GM21367 (cell line): ENCODE data around the gene MRM2.
A peak's percentile ranks its signal among the peaks of the same experiment; 100 is the strongest.

Source experiments
- ATAC-seq: cut with Tn5 transposase; IDR thresholded peaks from one replicate; pipeline ENCODE4 v1.9.1; 2021; ENCODE audit not compliant: unreplicated experiment

Gene MRM2

DNA sequence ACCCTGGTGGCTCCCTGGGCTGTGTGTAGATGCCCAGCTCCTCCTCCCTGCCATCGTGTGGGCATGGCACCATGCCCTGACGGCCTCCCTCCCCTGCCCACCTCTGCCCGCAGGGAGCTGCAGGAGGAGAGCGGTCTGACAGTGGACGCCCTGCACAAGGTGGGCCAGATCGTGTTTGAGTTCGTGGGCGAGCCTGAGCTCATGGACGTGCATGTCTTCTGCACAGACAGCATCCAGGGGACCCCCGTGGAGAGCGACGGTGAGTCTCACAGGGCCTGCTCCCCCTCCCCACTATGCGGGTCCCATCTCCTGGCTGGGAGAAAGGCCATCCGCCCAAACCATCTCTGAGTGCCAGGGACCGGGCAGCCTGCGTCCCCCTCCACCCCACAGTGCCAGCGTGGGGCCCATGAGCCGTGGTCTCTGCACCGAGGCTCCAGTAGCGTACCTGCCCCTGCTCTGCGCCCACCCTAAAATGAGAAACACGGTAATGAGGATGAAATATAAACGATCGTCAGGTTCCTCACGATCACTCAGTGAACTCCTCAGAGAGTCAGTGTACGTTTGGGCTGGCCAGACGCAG is 7.8 kb upstream of the MRM2 start:
- no peak for ATAC-seq

DNA sequence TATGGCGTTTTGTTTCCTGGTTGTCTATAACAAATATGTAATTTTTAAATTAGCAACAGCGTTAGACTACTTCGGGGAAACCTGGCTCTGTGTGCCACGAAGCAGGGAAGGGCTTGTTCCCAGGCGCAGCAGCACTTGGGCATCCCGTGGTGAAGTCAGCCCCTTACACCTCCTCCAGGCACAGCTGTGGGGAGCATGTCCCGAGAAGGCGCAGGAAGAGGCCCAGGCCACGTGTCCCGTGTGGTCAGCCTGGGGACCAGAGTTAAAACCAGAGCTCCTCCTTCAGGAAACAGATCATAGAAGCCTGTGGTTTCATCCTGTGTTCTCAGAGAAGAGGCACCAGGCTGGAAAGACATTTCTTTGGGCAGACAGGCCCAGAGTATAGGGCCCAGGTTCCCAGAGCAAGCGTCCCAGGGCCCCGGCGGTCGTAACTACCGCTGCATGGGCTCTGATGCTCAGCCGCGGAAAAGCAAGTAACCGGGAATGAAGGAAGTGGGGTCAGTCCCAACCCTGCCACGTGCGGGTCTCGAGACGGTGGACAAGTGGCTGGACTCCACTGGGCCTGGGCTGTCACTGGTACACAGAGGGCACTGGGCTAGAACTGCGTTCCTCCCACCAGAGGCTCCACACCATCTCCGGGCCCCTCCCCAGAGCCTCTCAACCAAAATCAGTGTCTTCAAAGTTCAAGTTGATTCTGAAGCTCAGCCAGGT is 7.1 kb upstream of the MRM2 start:
- ATAC-seq, result no peak

DNA sequence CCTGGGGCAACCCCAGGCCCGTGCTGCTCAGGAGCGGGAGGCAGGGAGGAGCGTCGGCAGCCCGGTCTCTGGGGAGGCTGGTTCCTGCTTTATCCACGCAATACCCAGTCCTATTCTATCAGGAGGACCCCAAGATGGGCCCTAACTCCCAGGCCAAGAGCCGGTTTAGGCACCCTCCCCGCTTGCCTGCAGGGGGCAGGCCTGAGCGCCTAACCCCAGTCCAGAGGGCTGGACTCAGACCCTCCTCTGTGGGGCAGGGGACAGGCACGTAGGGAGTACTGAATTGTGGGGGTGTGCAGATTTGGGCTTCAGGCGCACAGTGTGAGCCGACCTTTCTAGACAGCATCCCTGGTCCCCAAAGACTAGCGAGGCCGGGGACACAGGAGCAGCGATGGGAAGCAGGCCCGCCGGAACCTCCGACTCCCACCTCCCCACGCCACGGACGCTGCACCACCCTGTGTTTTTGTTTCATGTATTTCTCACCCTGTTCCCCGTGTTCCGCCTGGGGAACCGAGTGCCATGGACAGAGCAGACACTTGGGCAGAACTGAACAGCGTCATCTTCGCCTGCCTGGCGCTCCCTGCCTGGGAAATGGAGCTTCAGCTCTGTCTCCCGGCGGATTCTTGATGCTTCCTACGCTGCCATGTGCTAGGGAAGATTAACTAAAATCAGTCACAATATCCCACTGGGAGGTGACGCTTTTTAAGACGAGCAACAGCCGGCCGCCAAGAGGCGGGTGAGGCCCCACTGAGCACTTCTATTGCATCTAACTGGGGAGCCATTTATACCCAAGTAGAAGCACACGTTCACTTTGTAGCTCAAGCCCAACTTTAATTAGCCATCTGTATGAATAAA is 5.4 kb upstream of the MRM2 start:
- no peak for ATAC-seq

DNA sequence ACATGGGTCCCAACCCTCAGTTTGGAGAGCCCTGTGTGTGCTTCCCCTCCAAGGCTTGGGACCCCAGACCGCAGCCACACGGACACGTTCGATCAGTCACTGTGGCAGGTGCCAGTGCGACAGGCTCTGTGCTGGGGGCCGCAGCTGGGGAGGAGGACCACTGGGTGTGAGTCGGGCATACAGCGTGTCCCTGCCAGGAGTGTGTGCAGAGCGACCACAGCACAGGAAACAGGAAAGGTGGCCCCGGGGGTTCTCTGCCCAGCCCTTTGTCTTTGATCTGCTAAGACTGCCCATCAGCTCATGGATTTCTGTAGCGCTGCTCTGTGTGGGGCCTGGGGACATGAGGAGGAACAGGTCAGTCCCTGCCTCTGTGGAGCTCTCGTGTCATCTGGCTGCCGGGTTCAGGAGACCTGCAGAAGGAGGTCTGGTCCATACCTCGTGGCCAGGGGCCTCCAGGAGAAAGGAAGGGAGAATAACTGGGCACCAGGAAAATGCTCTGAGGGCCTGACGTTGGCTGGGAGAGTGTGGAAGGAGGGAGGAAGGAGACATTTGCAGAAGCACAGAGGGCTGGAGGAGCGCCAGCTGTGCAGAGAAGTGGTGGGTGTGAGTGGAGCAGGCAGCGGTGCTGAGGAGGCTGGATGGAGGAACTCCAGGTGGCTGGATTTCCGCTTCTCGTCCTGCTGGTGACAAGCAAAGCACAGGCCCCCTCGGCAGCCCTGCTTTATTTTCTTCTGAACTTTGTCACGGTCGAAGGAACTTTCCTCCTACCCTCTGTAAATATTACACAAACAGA is 4.1 kb upstream of the MRM2 start:
- ATAC-seq, result no peak

DNA sequence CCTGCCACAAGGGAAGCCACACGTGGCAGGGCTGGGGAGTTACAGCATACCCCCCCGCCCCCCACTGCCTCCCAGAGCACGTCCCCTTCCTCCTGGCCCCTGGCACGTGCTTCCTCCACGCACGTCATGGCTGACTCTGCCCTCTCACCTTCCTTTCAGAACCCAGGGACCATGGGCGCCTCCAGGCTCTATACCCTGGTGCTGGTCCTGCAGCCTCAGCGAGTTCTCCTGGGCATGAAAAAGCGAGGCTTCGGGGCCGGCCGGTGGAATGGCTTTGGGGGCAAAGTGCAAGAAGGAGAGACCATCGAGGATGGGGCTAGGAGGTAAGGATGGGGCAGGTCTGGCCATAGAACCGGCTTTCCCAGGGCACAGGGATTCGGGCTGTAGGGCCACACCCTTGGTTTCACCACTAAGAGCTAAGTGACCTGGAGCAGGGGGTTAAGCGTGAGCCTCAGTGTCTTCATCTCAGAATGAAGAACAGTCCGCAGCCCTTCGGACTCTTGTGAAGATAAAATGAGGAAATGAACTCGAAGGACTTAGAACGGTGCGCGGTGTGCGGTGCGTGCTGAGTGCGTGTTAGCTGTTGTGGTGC is 2.5 kb upstream of the MRM2 start:
- no peak for ATAC-seq

DNA sequence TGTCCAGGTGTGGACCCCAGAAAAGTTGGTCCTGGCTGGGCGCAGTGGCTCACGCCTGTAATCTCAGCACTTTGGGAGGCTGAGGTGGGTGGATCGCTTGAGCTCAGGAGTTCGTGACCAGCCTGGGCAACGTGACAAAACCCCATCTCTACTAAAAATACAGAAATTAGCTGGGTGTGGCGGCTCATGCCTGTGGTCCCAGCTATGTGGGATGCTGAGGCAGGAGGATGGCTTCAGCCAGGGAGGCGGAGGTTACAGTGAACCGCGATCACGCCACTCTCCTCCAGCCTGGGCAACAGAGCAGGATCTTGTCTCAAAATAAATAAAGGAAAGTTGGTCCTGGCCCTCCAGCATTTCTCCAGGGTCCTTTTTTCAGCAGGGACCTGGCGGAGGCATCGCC is 1.5 kb upstream of the MRM2 start:
- ATAC-seq, result no peak

DNA sequence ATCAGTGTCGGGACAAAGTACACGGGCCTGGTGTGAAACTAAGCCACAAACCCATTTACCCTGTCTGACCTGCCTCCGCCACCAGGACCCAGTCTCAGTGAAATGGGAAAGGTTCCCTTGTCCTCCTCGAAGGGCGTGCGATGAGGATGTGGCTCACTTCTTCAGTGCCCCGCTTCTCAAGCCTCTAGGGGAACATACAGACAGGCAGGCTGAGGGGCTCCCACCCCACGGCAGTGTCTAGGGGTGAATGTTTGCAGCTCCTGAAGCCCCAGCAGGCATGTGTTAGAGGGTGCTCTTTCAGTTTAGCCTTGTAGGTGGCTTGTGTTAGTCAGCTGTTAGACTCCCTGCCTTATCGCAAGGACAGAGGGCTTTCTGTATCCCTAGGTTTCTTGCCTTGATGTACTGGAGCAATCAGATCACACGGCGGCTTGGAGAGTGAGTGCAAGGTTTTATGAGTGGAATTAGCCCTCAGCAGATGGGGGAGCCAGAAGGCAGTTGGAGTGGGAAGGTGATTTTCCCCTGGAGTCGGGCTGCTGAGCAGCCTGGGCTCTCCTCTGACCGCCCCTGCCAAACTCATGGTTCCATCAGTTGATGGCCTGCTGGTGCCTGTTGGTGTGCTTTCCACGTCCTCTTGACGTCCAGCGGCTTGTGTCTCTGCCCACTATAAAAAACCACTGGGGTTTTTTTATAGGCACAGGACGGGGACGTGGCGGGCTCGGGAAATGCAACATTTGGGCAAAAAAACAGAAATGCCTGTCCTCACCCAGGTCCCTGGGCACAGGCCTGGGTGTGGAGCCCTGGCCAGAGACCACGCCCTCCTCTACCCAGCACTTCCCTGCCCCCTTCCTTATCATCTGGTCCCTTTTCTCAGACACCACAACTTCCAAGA is 780 bp upstream of the MRM2 start:
- no peak for ATAC-seq

DNA sequence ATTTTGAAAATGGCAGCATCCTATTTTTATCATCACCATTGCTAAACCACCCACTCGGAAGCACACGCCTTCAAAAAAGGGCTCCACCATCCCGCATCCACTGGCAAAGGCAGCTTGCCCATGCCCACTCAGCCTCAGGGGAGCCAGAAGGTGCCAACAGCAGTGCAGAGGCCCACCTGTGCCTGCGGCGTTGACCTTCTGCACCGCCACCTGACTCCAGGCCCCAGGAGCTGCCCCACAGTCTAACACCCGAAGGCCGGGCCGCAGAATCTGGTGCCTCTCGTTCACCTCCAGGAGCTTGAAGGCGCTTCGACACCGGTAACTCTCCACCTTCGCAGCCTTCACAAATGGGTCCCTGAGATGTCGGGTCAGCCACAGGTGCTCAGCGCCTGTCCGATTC is 2.8 kb downstream of the MRM2 start:
- ATAC-seq, result no peak

DNA sequence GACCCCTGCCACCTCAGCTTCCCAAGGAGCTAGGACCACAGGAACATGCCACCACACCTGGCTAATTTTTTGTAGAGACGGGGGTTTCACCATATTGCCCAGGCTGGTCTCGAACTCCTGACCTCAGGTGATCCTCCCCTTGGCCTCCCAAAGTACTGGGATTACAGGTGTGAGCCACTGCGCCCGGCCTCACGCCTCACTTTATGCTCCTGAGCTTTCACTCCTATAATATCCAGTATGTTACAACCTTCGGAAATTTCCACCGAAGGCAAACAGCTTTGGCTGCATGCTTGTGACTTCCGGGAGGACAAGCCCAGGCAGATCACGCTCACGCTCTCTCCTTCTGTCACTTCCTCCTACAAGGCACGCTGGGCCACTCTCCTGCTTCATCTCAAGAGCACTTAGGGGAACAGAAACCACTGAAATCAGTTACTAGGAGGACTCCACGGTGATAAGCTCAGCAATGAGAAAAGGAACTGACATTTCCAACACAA is 4.8 kb downstream of the MRM2 start:
- peak; percentile 53 for ATAC-seq

DNA sequence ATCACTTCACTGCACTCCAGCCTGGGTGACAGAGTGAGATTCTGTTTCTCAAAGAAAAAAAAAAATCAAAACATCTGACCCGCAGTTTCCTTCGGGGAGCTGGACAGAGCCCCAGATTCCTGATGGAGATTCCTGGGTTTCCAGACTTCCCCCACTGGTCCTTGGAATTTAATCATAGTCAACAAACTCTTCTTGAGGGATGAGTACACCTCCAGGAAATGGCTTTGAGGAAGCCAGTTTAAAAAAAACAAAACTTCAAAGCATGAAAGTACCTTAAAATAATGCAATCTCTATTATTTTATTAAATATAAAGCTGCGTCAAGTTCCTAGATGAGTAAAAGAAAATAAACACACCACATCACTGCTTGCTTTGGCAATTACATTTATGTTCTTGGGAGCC is 8.1 kb downstream of the MRM2 start:
- no peak for ATAC-seq

DNA sequence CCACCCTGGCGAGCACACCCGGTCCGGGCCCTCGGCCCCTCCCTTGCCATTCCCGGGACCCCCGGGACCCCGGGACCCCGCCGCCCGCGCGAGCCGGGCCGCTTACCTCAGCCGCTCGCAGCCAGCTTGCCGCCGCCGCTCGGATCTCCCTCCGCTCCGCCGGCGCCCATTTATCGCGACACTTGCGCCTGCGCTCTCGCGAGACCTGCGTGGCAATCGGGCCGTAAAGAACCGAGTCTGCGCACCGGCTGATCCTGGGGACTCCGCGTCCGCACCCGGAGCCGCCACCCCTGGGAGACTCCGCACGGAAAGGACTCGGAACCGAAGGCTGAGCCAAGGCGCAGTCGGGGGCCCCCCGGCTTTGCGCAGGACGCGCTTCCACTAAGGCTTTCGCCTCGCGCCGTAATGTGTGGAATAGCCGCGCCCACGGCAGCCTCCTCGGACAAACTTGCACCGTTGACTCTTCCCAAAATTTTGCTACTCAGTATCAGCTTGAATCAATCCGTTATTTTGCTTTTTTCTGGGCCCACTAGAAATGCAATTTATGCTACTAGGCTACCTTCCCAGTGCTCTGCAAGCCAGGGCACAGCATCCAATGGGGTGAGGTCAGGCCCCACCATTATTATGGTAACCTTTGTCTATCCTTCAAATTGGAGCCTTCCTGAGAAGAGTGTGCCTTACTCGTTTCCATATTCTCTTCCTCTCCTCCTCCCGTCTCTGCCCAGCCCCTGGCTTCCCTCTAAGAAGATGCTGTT is 9.1 kb downstream of the MRM2 start, which contains the start of gene MAD1L1:
MAD1L1 (minus strand) TSS at position 180 of the 755 bp plus-strand sequence. CDS start 2,812 bp downstream, outside the sequence.
- ATAC-seq, result peak; percentile 55

DNA sequence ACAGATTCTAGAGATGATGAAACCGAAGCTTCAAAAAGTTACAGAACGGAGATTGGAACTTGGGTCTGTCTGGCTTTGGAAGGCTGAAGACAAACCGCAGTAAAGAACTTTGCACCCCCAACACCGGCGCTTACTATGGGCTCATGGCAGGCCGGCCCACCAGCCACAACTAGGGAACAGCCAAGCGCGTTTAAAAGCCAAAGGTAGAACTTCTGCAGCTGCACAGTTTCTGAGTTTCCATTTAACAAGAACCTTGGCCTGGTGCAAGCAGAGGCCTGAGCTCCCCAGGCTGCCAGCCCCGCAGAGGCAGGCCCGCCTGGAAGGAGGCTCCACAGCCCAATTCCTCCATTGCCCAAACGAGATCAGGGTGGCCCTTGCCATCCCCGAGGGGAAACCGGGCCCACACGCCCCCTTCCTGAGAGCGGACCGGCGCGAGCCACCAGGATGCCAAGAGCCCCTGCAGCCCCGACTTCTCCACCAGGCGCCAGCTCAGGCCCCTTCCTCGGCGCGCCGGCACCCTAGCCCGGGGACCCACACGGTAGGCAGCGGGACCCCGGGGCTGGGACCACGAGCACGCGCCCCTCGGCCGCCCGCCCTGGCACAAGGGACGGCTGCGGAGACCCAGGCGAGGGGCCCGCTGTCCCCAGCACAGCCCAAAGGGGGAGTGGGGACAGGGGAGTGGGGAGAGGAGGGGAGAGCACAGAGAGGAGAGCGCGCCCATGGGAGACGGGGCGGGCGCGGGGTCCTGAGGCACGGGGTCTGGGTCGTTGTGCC is 9.8 kb downstream of the MRM2 start:
- ATAC-seq, result peak; percentile 23

DNA sequence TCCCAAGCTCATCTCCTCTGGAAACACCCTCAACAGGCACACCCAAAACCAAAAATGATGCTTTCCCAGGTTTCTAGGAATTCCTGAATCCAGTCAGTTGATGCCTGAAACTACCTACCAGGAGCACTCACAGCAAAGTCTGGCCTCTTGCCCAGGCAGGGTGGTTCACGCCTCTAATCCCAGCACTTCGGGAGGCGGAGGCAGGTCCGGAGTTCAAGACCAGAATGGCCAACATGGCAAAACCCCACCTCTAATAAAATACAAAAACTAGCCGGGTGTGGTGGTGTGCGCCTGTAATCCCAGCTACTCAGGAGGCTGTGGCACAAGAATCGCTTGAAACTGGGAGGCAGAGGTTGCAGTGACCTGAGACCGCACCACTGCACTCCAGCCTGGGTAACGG is 11.1 kb downstream of the MRM2 start:
- ATAC-seq, result no peak

DNA sequence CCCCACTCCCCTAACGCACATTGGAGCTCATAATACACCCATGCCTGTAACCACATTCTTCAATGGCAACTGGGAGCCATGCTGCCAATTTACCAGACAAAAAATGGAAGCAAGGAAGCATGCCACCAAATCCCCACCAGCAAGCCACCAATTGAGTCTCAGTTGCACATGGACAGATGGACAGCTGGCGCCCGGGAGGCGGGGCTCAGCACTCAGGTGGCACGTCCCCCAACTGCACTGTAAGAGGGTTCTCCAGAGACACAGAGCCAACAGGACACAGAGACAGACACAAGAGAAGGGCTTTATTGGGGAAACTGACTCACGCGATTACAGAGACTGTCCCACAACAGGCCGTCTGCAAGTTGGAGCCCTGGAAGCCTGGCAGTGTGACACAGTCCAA is 11.8 kb downstream of the MRM2 start:
- ATAC-seq, result no peak

DNA sequence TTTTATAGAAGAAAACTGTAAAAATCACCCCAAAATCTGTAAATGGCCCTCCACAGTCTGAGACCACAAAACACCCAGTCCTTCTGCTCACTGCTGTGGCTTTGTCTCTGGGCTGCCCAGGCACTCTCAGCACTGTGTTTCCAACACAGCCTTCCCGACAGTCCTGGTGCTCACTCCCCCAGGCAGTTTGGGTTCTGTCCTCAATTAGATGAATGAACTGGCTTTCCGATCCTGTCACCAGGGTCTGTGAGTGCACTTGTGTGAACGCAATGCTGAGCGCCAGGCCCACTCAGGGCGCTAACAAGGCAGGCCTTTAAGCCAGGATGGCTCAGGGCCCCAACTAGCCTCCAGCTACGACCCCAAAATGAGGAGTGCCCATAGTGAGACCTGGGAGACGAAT is 12.5 kb downstream of the MRM2 start:
- no peak for ATAC-seq

DNA sequence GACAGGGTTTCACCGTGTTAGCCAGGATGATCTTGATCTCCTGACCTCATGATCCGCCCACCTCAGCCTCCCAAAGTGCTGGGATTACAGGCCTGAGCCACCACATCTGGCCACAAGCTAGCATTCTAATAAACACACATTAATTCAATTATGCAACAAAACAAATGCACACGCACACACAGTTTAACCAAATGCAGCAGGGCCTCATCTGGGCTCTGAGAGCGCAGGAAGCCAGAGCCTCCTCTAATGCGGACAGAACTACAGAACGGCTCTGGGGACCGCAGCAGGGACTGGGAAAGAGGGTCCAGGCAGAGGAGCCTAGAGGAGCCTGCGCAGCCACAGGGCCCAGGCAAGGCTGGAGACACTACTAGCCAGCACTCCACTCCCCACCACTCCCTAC is 13.1 kb downstream of the MRM2 start:
- no peak for ATAC-seq

DNA sequence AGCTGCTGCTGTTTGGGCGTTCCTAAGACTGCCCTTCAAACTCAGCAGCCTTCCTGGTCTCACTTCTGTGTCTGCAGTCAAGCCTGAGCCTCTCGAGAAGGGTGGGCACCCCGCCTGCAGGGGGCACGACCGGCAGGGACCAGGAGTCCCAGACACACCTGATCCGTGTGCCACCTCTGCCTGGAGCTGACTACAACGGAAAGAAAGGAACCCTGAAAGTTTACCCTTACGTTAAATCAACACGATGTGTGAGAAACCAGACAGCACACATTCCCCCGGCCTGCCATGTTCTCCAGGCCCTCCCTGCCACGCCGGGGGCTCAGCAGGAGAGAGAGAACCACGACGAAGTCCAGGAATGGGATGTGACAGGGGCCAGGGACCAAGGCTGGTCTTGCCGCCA is 14.3 kb downstream of the MRM2 start:
- no peak for ATAC-seq

DNA sequence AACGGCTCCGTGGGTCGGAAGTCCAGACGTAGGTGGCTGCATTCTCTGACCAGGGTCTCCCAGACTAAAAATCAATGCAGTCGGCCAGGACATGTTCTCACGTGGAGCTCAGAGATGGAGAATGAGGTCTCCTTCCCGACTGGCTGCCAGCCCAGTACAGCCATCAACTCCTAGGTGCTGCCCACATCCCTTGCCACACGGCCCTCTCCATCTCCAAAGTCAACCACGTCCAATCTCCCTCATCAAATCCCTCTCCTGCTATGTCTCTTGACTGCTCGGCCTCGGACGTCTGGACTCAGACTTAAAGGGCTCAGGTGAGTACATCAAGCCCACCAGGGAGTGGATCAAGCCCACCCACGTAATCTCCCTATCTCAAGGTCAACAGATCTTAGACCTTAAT is 16.2 kb downstream of the MRM2 start:
- no peak for ATAC-seq
